HEK293 (cell line): ENCODE results near the gene AQP11.
A peak's percentile ranks its signal among the peaks of the same experiment; 100 is the strongest.

Experiments
- AEBP2 ChIP-seq: fragments of 450-650 bp; formaldehyde crosslinking; IDR thresholded peaks from 2 replicates; pipeline ENCODE4 v1.5.1; 2016; ENCODE audit warnings: missing biosample characterization, missing genetic modification characterization, borderline replicate concordance
- BCL6B ChIP-seq: fragments of 450-650 bp; formaldehyde crosslinking; IDR thresholded peaks from 2 replicates; pipeline ENCODE4 v1.5.1; 2017; ENCODE audit warnings: missing biosample characterization, missing genetic modification characterization
- GLIS1 ChIP-seq: fragments of 450-650 bp; formaldehyde crosslinking; IDR thresholded peaks from 2 replicates; pipeline ENCODE4 v1.5.1; 2016; ENCODE audit warnings: missing biosample characterization, missing genetic modification characterization
- IKZF3 ChIP-seq: fragments of 450-650 bp; IDR thresholded peaks from 2 replicates; pipeline ENCODE4 v1.5.0; 2018; ENCODE audit warnings: missing biosample characterization, mild to moderate bottlenecking, missing genetic modification characterization, moderate library complexity
- MEIS1 ChIP-seq: sonication (generic); formaldehyde crosslinking; IDR thresholded peaks from 2 replicates; pipeline ENCODE4 v1.8.1; 2022; ENCODE audit warnings: missing genetic modification reagents, mild to moderate bottlenecking, borderline replicate concordance
- PATZ1 ChIP-seq: fragments of 450-650 bp; formaldehyde crosslinking; IDR thresholded peaks from 2 replicates; pipeline ENCODE4 v1.5.1; 2016; ENCODE audit warnings: missing biosample characterization, missing genetic modification characterization
- SP2 ChIP-seq: fragments of 450-650 bp; formaldehyde crosslinking; IDR thresholded peaks from 2 replicates; pipeline ENCODE4 v1.5.1; 2016; ENCODE audit warnings: missing biosample characterization, missing genetic modification characterization
- SP7 ChIP-seq: fragments of 450-650 bp; formaldehyde crosslinking; IDR thresholded peaks from 2 replicates; pipeline ENCODE4 v1.5.1; 2016; ENCODE audit warnings: missing biosample characterization, missing genetic modification characterization
- YY2 ChIP-seq: fragments of 450-650 bp; formaldehyde crosslinking; IDR thresholded peaks from 2 replicates; pipeline ENCODE4 v1.5.1; 2016; ENCODE audit warnings: missing biosample characterization, missing genetic modification characterization
- ZFP37 ChIP-seq: fragments of 450-650 bp; formaldehyde crosslinking; IDR thresholded peaks from 2 replicates; pipeline ENCODE4 v1.5.1; 2016; ENCODE audit warnings: missing biosample characterization, missing genetic modification characterization
- ZNF175 ChIP-seq: fragments of 450-650 bp; formaldehyde crosslinking; IDR thresholded peaks from 2 replicates; pipeline ENCODE4 v1.5.1; 2016; ENCODE audit warnings: missing biosample characterization, missing genetic modification characterization
- ZNF488 ChIP-seq: fragments of 450-650 bp; formaldehyde crosslinking; IDR thresholded peaks from 2 replicates; pipeline ENCODE4 v1.5.1; 2016; ENCODE audit warnings: missing biosample characterization, missing genetic modification characterization
- ZNF555 ChIP-seq: fragments of 450-650 bp; formaldehyde crosslinking; conservative IDR thresholded peaks from 2 replicates; pipeline ENCODE4 v1.5.1; 2017; ENCODE audit warnings: missing biosample characterization, mild to moderate bottlenecking, missing genetic modification characterization, inconsistent platforms
- ZNF621 ChIP-seq: fragments of 450-650 bp; formaldehyde crosslinking; IDR thresholded peaks from 2 replicates; pipeline ENCODE4 v1.5.1; 2017; ENCODE audit warnings: missing biosample characterization, missing genetic modification characterization
- ZNF639 ChIP-seq: fragments of 450-650 bp; formaldehyde crosslinking; IDR thresholded peaks from 2 replicates; pipeline ENCODE4 v1.5.1; 2016; ENCODE audit warnings: missing biosample characterization, missing genetic modification characterization
- ZNF692 ChIP-seq: fragments of 450-650 bp; formaldehyde crosslinking; IDR thresholded peaks from 2 replicates; pipeline ENCODE4 v1.5.1; 2016; ENCODE audit warnings: missing biosample characterization, missing genetic modification characterization
- ZNF701 ChIP-seq: fragments of 450-650 bp; formaldehyde crosslinking; IDR thresholded peaks from 2 replicates; pipeline ENCODE4 v1.5.1; 2016; ENCODE audit warnings: missing biosample characterization, missing genetic modification characterization
- ZSCAN30 ChIP-seq: fragments of 450-650 bp; IDR thresholded peaks from 2 replicates; pipeline ENCODE4 v1.5.1; 2018; ENCODE audit warnings: missing biosample characterization, mild to moderate bottlenecking, missing genetic modification characterization, moderate library complexity

Gene AQP11

GRCh38 chr11:77637345-77638165 is 47.8 kb downstream of the AQP11 start, which contains the start of gene CLNS1A (continued):
- TF ChIP-seq GLIS1 (tag by site-specific recombination) (peak; percentile 19; the same call in 1 of the 2 replicates), BCL6B (tag by site-specific recombination) (peak; percentile 47; the same call in 1 of the 2 replicates), PATZ1 (tag by site-specific recombination) (peak; percentile 41; the same call in 1 of the 2 replicates), SP7 (tag by site-specific recombination) (peak; percentile 68), ZNF555 (tag by site-specific recombination) (no peak), ZNF175 (tag by site-specific recombination) (no peak), ZNF488 (tag by site-specific recombination) (no peak), ZNF692 (peak; percentile 62; the same call in 1 of the 2 replicates), YY2 (tag by site-specific recombination) (peak; percentile 56), MEIS1 (no peak), ZSCAN30 (tag by site-specific recombination) (peak; percentile 84), SP2 (tag by site-specific recombination) (peak; percentile 80), AEBP2 (no peak), ZFP37 (peak; percentile 63; the same call in 1 of the 2 replicates), ZNF701 (tag by site-specific recombination) (no peak), IKZF3 (tag by site-specific recombination) (no peak), ZNF621 (tag by site-specific recombination) (no peak), ZNF639 (peak; percentile 32; the same call in 1 of the 2 replicates)
